ENCODE data around the gene PDCL3. TPM values are rescaled to one million over a fixed set of nuclear protein-coding genes. Genes with fewer than 3 reads are reported as not detected.

PDCL3 gene
- total and polyA plus RNA-seq, 5 donors from 2014 or later: 45.2 to 62.5 (median 55.5) TPM

DNA sequence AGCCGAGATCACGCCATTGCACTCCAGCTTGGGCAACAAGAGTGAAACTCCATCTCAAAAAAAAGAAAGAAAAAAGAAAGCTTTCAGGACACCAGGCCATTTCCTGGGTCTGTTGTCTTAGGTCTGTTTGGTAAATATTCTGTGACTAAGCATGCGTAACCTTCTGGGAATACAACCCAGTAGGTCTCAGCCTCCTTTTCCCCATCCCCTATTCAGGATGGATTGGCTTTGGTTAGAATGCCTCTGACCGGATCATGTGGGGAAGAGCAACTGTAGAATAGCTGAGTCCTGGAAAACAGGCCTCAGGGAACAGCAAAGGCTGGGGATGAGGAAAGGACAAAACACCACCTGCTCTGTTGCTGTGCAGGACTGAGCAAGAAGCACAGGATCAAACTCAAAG lies 1.6 kb upstream of the PDCL3 start:
- H3K4me3 ChIP-seq (ENCODE audit: low read depth, low read length): peak overlapping the region; percentile 84
- ATAC-seq (ENCODE audit: low read depth in 2 of 2): no peak
- H3K4me1 Mint-ChIP-seq: peaks cover 13 to 58% (median 26%) of the 10 kb centered on the region in 4 donors

DNA sequence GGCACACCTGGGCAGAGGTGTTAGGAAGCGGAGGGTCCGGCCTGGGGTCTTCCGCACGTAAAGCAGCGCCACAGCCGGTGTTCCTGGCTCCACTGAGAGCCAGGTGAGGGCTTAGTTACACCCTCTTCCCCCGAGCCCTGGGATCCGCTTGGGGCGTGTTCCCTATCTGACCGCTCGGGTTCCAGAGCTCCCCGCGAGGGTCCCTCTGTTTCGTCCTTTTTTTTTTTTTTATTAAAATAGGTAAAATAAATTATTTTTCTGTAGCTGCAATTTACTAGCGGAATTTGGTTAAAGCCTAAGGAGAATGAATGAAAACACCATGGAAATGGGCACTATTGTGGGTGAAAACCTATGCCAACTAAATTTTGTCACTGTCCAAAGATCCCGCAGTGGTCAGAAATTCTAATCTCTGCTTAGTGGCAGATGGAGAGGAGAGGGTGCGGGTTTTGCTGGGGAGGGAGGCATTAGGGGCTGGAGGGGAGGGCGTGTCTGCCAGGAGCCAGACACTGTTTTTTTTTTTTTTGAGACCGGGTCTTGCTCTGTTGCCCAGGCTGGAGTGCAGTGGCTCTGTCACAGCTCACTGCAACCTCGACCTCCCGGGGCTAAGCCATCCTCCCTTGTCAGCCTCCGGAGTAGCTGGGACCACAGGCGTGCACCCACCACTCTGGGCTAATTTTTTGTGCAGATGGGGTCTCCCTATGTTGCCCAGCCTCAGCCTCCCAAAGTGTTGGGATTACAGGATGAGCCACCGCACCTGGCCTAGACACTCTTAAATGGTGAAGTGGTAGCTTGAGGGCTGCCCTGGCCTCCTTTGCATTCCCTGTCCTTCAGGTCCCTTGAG lies 834 bp downstream of the PDCL3 start:
- Histone ChIP-seq H3K36me3 (ENCODE audit: control insufficient read depth, insufficient read depth, low read length) (peaks cover 12% of the 10 kb centered on the region), H3K4me1 (ENCODE audit: control insufficient read depth, insufficient read depth, low read length, poor library complexity, severe bottlenecking) (peaks cover 26% of the 10 kb centered on the region), H3K9me3 (ENCODE audit: control insufficient read depth in 2 of 2, low read length in 2 of 2) (no peaks in the 10 kb centered on the region), H3K27ac (ENCODE audit: insufficient read depth, low read length, poor library complexity, severe bottlenecking) (peak overlapping the region; percentile 91), H3K27me3 (ENCODE audit: control insufficient read depth, insufficient read depth, low read length) (no peaks in the 10 kb centered on the region), H3K4me3 (ENCODE audit: low read depth, low read length) (peak overlapping the region; percentile 81)
- Mint-ChIP-seq H3K36me3 (peaks cover 16% of the 10 kb centered on the region), H3K27me3 (no peaks in the 10 kb centered on the region), H3K27ac (peak overlapping the region; percentile 33 to 98 (median 92)), H3K9me3 (no peaks in the 10 kb centered on the region), H3K4me1 (peaks cover 11 to 63% (median 35%) of the 10 kb centered on the region in 4 donors), H3K4me3 (peak overlapping the region; percentile 94 to 98 (median 95))
- no peak for ATAC-seq (ENCODE audit: low read depth in 2 of 2)
- no peak for DNase-seq

More for the DNA sequence above, 1.6 kb upstream of the PDCL3 start:
- H3K36me3 Mint-ChIP-seq: peaks cover 2% of the 10 kb centered on the region
- H3K27ac Mint-ChIP-seq: peak overlapping the region; percentile 95 to 99 (median 98)
- no peaks in the 10 kb centered on the region for H3K9me3 ChIP-seq (ENCODE audit: control insufficient read depth in 2 of 2, low read length in 2 of 2)
- no peaks in the 10 kb centered on the region for H3K27me3 Mint-ChIP-seq
- H3K36me3 ChIP-seq (ENCODE audit: control insufficient read depth, insufficient read depth, low read length): peaks cover 2% of the 10 kb centered on the region
- no peaks in the 10 kb centered on the region for H3K9me3 Mint-ChIP-seq
- no peak for DNase-seq
- H3K4me1 ChIP-seq (ENCODE audit: control insufficient read depth, insufficient read depth, low read length, poor library complexity, severe bottlenecking): peaks cover 26% of the 10 kb centered on the region
- peak overlapping the region; percentile 91 for H3K27ac ChIP-seq (ENCODE audit: insufficient read depth, low read length, poor library complexity, severe bottlenecking)
- H3K27me3 ChIP-seq (ENCODE audit: control insufficient read depth, insufficient read depth, low read length): no peaks in the 10 kb centered on the region
- H3K4me3 Mint-ChIP-seq: peak overlapping the region; percentile 50 to 98 (median 94)

DNA sequence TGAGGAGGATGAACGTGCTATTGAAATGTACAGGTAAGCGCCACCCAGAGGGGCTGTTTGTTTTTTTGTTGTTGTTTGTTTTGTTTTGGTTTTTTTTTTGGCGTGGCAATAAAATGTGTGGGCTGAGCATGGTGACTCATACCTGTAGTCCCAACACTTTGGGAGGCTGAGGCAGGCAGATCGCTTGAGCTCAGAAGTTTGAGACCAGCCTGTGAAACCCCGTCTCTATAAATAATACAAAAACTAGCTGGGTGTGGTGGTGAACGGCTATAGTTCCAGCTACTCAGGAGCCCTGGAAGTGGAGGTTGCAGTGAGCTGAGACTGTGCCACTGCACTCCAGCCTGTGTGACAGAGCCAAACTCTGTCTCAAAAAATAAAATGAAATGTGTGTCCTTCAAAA lies 6.2 kb downstream of the PDCL3 start:
- Mint-ChIP-seq H3K27me3 (no peaks in the 10 kb centered on the region), H3K36me3 (peaks cover 40% of the 10 kb centered on the region), H3K4me1 (peaks cover 19 to 48% (median 31%) of the 10 kb centered on the region in 4 donors), H3K4me3 (no peak overlapping the region), H3K9me3 (no peaks in the 10 kb centered on the region), H3K27ac (peak overlapping the region in 2 of 3 donors; percentile 8 to 57)
- ATAC-seq (ENCODE audit: low read depth in 2 of 2) (no peak), DNase-seq (peak in 1 of 3 donors; percentile 34)
- no peak overlapping the region for H3K4me3 ChIP-seq (ENCODE audit: low read depth, low read length)
- H3K27me3 ChIP-seq (ENCODE audit: control insufficient read depth, insufficient read depth, low read length): no peaks in the 10 kb centered on the region
- peaks cover 31% of the 10 kb centered on the region for H3K36me3 ChIP-seq (ENCODE audit: control insufficient read depth, insufficient read depth, low read length)
- H3K27ac ChIP-seq (ENCODE audit: insufficient read depth, low read length, poor library complexity, severe bottlenecking): no peak overlapping the region
- peaks cover 1% of the 10 kb centered on the region for H3K4me1 ChIP-seq (ENCODE audit: control insufficient read depth, insufficient read depth, low read length, poor library complexity, severe bottlenecking)
- H3K9me3 ChIP-seq (ENCODE audit: control insufficient read depth in 2 of 2, low read length in 2 of 2): no peaks in the 10 kb centered on the region

DNA sequence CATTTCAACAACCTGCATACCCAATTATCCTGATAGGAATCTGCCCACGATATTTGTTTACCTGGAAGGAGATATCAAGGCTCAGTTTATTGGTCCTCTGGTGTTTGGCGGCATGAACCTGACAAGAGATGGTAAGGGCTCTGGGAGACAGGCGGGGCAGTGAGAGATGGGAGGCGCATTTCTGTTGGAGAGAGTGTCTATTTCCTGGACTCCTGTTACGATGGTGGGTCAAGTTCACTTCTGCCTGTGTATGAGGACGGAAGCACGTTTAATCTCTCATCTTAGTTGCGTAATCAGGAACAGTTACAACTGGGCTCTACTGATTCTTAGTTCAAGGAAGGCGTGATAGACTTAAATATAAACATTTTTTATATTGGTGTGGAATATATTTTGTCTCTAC lies 8.9 kb downstream of the PDCL3 start:
- no peaks in the 10 kb centered on the region for H3K4me1 ChIP-seq (ENCODE audit: control insufficient read depth, insufficient read depth, low read length, poor library complexity, severe bottlenecking)
- no peak overlapping the region for H3K4me3 ChIP-seq (ENCODE audit: low read depth, low read length)
- Mint-ChIP-seq H3K27ac (peak overlapping the region in 2 of 3 donors; percentile 5 to 59), H3K36me3 (peaks cover 45% of the 10 kb centered on the region), H3K9me3 (no peaks in the 10 kb centered on the region), H3K4me3 (peak overlapping the region in 1 of 4 donors; percentile 29), H3K4me1 (peaks cover 14 to 29% (median 22%) of the 10 kb centered on the region in 4 donors), H3K27me3 (no peaks in the 10 kb centered on the region)
- ATAC-seq (ENCODE audit: low read depth in 2 of 2) (no peak), DNase-seq (no peak)
- H3K27me3 ChIP-seq (ENCODE audit: control insufficient read depth, insufficient read depth, low read length): no peaks in the 10 kb centered on the region
- no peak overlapping the region for H3K27ac ChIP-seq (ENCODE audit: insufficient read depth, low read length, poor library complexity, severe bottlenecking)
- peaks cover 36% of the 10 kb centered on the region for H3K36me3 ChIP-seq (ENCODE audit: control insufficient read depth, insufficient read depth, low read length)
- H3K9me3 ChIP-seq (ENCODE audit: control insufficient read depth in 2 of 2, low read length in 2 of 2): no peaks in the 10 kb centered on the region

DNA sequence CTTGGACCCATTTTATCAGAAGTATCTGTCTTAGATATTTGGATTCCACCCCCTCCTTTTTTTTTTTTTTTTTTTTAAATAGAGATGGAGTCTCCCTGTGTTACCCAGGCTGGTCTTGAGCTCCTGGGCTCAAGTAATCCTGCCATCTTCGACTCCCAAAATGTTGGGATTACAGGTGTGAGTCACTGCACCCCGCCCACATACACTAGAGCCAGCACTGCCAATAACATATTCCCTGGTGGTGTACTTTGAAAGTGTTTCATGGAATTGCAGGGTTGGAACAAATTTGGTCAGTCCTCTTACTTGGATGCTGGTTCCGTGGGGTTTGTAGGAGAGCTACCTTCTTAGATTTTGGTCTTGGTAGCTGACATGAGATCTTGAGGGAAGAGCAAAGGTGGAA lies 15.0 kb downstream of the PDCL3 start:
- Histone ChIP-seq H3K4me3 (ENCODE audit: low read depth, low read length) (no peak overlapping the region), H3K27ac (ENCODE audit: insufficient read depth, low read length, poor library complexity, severe bottlenecking) (no peak overlapping the region), H3K36me3 (ENCODE audit: control insufficient read depth, insufficient read depth, low read length) (peaks cover 17% of the 10 kb centered on the region), H3K4me1 (ENCODE audit: control insufficient read depth, insufficient read depth, low read length, poor library complexity, severe bottlenecking) (peaks cover 21% of the 10 kb centered on the region), H3K9me3 (ENCODE audit: control insufficient read depth in 2 of 2, low read length in 2 of 2) (no peaks in the 10 kb centered on the region), H3K27me3 (ENCODE audit: control insufficient read depth, insufficient read depth, low read length) (no peaks in the 10 kb centered on the region)
- DNase-seq (no peak), ATAC-seq (ENCODE audit: low read depth in 2 of 2) (no peak)
- Mint-ChIP-seq H3K4me3 (no peak overlapping the region), H3K9me3 (no peaks in the 10 kb centered on the region), H3K27me3 (no peaks in the 10 kb centered on the region), H3K27ac (no peak overlapping the region), H3K36me3 (peaks cover 20% of the 10 kb centered on the region), H3K4me1 (peaks cover 13 to 17% (median 15%) of the 10 kb centered on the region in 4 donors)

DNA sequence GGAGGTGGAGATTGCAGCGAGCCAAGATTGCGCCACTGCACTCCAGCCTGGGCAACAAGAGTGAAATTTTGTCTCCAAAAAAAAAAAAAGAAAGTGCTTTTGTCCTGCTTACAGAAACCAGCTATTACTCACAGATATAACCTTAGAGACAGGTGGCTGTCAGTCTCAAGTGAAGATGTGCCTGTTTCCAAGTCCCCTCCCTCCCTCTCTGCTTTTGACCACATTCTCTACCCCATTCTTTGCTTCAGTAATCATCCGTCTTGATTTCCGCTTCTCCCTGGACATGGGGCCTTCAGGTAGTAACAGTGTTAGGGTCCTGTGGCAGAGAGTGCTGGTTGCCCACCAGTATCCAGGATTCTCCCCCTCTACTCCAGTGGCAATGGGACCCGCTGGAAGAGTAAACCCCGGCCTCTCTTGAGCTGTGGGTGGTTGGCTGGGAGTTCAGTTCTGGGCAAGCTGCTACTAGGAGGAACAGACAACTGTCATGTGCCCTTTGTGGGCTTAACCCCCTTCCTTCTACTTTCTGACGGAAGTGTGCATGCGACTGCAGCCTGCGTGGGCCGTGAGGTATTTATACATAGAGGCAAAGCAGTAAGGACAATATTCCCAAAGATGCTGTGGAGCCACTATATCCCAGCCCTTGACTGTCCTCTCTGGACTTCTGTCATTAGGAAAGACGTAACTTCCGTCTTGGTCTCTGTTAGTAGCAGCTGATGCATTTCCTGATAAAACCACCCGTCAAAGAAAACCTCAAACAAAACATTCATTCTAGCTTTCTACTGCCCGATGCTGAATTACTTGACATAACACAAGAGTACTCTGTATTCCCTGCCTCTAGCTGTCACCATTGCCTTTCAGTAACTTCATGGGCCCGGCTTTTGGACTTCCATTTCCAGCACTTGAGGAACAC lies 17.8 kb downstream of the PDCL3 start:
- peaks cover 21% of the 10 kb centered on the region for H3K4me1 ChIP-seq (ENCODE audit: control insufficient read depth, insufficient read depth, low read length, poor library complexity, severe bottlenecking)
- peaks cover 9 to 34% (median 23%) of the 10 kb centered on the region in 4 donors for H3K4me1 Mint-ChIP-seq
- ATAC-seq (ENCODE audit: low read depth in 2 of 2) (peak; percentile 84 to 91), DNase-seq (peak; percentile 34 to 77 (median 75))
- peak overlapping the region; percentile 71 for H3K4me3 ChIP-seq (ENCODE audit: low read depth, low read length)
- H3K27ac Mint-ChIP-seq: peak overlapping the region; percentile 57 to 98 (median 95)
- H3K27ac ChIP-seq (ENCODE audit: insufficient read depth, low read length, poor library complexity, severe bottlenecking): peak overlapping the region; percentile 82
- peaks cover 9% of the 10 kb centered on the region for H3K36me3 ChIP-seq (ENCODE audit: control insufficient read depth, insufficient read depth, low read length)
- H3K27me3 Mint-ChIP-seq: no peaks in the 10 kb centered on the region
- no peaks in the 10 kb centered on the region for H3K9me3 ChIP-seq (ENCODE audit: control insufficient read depth in 2 of 2, low read length in 2 of 2)
- peak overlapping the region; percentile 35 to 75 (median 60) for H3K4me3 Mint-ChIP-seq
- peaks cover 7% of the 10 kb centered on the region for H3K36me3 Mint-ChIP-seq
- peaks cover 0 to 2% (median 0%) of the 10 kb centered on the region in 7 donors for H3K9me3 Mint-ChIP-seq
- no peaks in the 10 kb centered on the region for H3K27me3 ChIP-seq (ENCODE audit: control insufficient read depth, insufficient read depth, low read length)

DNA sequence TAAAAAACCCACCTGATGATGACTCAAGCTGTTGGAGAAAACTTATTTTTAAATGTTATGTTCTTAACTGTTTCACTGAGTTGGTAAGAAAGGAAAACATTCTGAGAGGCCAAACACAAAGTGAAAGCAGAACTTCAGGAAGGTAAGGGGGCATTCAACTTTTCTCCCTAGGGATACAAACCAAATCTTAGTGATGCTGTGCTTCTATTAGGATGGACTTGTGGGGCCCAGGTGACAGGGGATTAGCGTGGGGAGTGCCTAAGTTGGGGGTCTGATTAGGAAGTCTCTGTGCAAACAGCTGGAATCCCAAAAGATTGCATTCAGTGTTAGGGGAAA lies 18.5 kb downstream of the PDCL3 start:
- peaks cover 6% of the 10 kb centered on the region for H3K36me3 Mint-ChIP-seq
- no peaks in the 10 kb centered on the region for H3K9me3 ChIP-seq (ENCODE audit: control insufficient read depth in 2 of 2, low read length in 2 of 2)
- peaks cover 0 to 2% (median 0%) of the 10 kb centered on the region in 7 donors for H3K9me3 Mint-ChIP-seq
- H3K27ac Mint-ChIP-seq: peak overlapping the region; percentile 57 to 98 (median 95)
- no peaks in the 10 kb centered on the region for H3K27me3 ChIP-seq (ENCODE audit: control insufficient read depth, insufficient read depth, low read length)
- DNase-seq (no peak), ATAC-seq (ENCODE audit: low read depth in 2 of 2) (peak in 1 of 2 donors; percentile 5)
- H3K4me1 Mint-ChIP-seq: peaks cover 12 to 34% (median 25%) of the 10 kb centered on the region in 4 donors
- no peaks in the 10 kb centered on the region for H3K27me3 Mint-ChIP-seq
- H3K4me3 Mint-ChIP-seq: peak overlapping the region; percentile 35 to 75 (median 60)
- H3K27ac ChIP-seq (ENCODE audit: insufficient read depth, low read length, poor library complexity, severe bottlenecking): peak overlapping the region; percentile 82
- peak overlapping the region; percentile 71 for H3K4me3 ChIP-seq (ENCODE audit: low read depth, low read length)
- H3K4me1 ChIP-seq (ENCODE audit: control insufficient read depth, insufficient read depth, low read length, poor library complexity, severe bottlenecking): peaks cover 21% of the 10 kb centered on the region
- H3K36me3 ChIP-seq (ENCODE audit: control insufficient read depth, insufficient read depth, low read length): peaks cover 6% of the 10 kb centered on the region
